ENCODE data around the gene NOTCH2. TPM values are rescaled to one million over a fixed set of nuclear protein-coding genes. Genes with fewer than 3 reads are reported as not detected.

NOTCH2 gene
- total RNA-seq, 1 donor from 2014 or later: 84.2 TPM

GRCh38 chr1:119903443-119903835 is 166.0 kb downstream of the NOTCH2 start:
- TF ChIP-seq, protein P1, sequence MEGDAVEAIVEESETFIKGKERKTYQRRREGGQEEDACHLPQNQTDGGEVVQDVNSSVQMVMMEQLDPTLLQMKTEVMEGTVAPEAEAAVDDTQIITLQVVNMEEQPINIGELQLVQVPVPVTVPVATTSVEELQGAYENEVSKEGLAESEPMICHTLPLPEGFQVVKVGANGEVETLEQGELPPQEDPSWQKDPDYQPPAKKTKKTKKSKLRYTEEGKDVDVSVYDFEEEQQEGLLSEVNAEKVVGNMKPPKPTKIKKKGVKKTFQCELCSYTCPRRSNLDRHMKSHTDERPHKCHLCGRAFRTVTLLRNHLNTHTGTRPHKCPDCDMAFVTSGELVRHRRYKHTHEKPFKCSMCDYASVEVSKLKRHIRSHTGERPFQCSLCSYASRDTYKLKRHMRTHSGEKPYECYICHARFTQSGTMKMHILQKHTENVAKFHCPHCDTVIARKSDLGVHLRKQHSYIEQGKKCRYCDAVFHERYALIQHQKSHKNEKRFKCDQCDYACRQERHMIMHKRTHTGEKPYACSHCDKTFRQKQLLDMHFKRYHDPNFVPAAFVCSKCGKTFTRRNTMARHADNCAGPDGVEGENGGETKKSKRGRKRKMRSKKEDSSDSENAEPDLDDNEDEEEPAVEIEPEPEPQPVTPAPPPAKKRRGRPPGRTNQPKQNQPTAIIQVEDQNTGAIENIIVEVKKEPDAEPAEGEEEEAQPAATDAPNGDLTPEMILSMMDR (conservative IDR thresholded peaks at IDR 0.05): no peak
- H3K4me1 Mint-ChIP-seq: no peaks in the 10 kb centered on the region
- peaks cover 6% of the 10 kb centered on the region for H3K9me3 Mint-ChIP-seq
- peaks cover 6% of the 10 kb centered on the region for H3K36me3 Mint-ChIP-seq (ENCODE audit: low read depth)
- H3K27me3 Mint-ChIP-seq (ENCODE audit: low read depth): no peaks in the 10 kb centered on the region
- DNase-seq (ENCODE audit: low read depth, low spot score): no peak
- H3K4me3 Mint-ChIP-seq: no peak overlapping the region
- no peak overlapping the region for H3K27ac Mint-ChIP-seq (ENCODE audit: unreplicated experiment)

- peaks cover 6% of the 10 kb centered on the region for H3K36me3 Mint-ChIP-seq (ENCODE audit: low read depth)
- H3K9me3 Mint-ChIP-seq: peaks cover 6% of the 10 kb centered on the region
- no peak for DNase-seq (ENCODE audit: low read depth, low spot score)
- no peak overlapping the region for H3K4me3 Mint-ChIP-seq
- TF ChIP-seq, protein P1 (conservative IDR thresholded peaks at IDR 0.05): no peak
- no peak overlapping the region for H3K27ac Mint-ChIP-seq (ENCODE audit: unreplicated experiment)
- H3K27me3 Mint-ChIP-seq (ENCODE audit: low read depth): no peaks in the 10 kb centered on the region
- no peaks in the 10 kb centered on the region for H3K4me1 Mint-ChIP-seq
Observed at GRCh38 chr1:119902775-119903442, 166.6 kb downstream of the NOTCH2 start.

- no peaks in the 10 kb centered on the region for H3K27me3 Mint-ChIP-seq (ENCODE audit: low read depth)
- TF ChIP-seq, protein P1 (conservative IDR thresholded peaks at IDR 0.05): no peak
- H3K4me3 Mint-ChIP-seq: no peak overlapping the region
- no peak for DNase-seq (ENCODE audit: low read depth, low spot score)
- no peaks in the 10 kb centered on the region for H3K4me1 Mint-ChIP-seq
- H3K27ac Mint-ChIP-seq (ENCODE audit: unreplicated experiment): no peak overlapping the region
- H3K9me3 Mint-ChIP-seq: peaks cover 2% of the 10 kb centered on the region
- no peaks in the 10 kb centered on the region for H3K36me3 Mint-ChIP-seq (ENCODE audit: low read depth)
Observed at GRCh38 chr1:119898981-119899720, 170.3 kb downstream of the NOTCH2 start.

GRCh38 chr1:119898530-119898929 is 170.9 kb downstream of the NOTCH2 start:
- DNase-seq (ENCODE audit: low read depth, low spot score): no peak
- Mint-ChIP-seq H3K4me1 (no peaks in the 10 kb centered on the region), H3K27ac (ENCODE audit: unreplicated experiment) (no peak overlapping the region), H3K9me3 (peaks cover 2% of the 10 kb centered on the region), H3K4me3 (no peak overlapping the region), H3K27me3 (ENCODE audit: low read depth) (no peaks in the 10 kb centered on the region), H3K36me3 (ENCODE audit: low read depth) (no peaks in the 10 kb centered on the region)
- TF ChIP-seq, protein P1 (conservative IDR thresholded peaks at IDR 0.05): no peak

- no peaks in the 10 kb centered on the region for H3K36me3 Mint-ChIP-seq (ENCODE audit: low read depth)
- H3K27me3 Mint-ChIP-seq (ENCODE audit: low read depth): no peaks in the 10 kb centered on the region
Observed at GRCh38 chr1:119896303-119896702, 173.2 kb downstream of the NOTCH2 start, which contains the start of gene ADAM30. ADAM30 (minus strand) TSS chr1:119896515; CDS start chr1:119896336, 179 bp downstream.

More at GRCh38 chr1:119896303-119896702, 173.2 kb downstream of the NOTCH2 start, which contains the start of gene ADAM30:
- H3K9me3 Mint-ChIP-seq: peaks cover 2% of the 10 kb centered on the region
- DNase-seq (ENCODE audit: low read depth, low spot score): no peak
- TF ChIP-seq, protein P1 (conservative IDR thresholded peaks at IDR 0.05): no peak
- no peaks in the 10 kb centered on the region for H3K4me1 Mint-ChIP-seq
- H3K4me3 Mint-ChIP-seq: no peak within 1 kb of the TSS
- no peak within 1 kb of the TSS for H3K27ac Mint-ChIP-seq (ENCODE audit: unreplicated experiment)

Data from neural crest cell (in vitro differentiated cells).